H54 (cell line): ENCODE results near the gene PALD1.

ENCODE experiments used
- DNase-seq: peaks from one replicate; pipeline ENCODE4 v3.0.0; 2011; ENCODE audit warnings: low spot score, mixed read lengths; ENCODE audit not compliant: insufficient read length
- FAIRE-seq: peaks from 3 replicates; lab custom pipeline; 2011; peaks lifted over from hg19 to GRCh38; lab: Jason Lieb, UNC
- POLR2A ChIP-seq: IDR thresholded peaks from 2 replicates; pipeline ENCODE4 v1.6.1; 2011; ENCODE audit warnings: low read depth, mild to moderate bottlenecking, low read length

The PALD1 gene

DNA sequence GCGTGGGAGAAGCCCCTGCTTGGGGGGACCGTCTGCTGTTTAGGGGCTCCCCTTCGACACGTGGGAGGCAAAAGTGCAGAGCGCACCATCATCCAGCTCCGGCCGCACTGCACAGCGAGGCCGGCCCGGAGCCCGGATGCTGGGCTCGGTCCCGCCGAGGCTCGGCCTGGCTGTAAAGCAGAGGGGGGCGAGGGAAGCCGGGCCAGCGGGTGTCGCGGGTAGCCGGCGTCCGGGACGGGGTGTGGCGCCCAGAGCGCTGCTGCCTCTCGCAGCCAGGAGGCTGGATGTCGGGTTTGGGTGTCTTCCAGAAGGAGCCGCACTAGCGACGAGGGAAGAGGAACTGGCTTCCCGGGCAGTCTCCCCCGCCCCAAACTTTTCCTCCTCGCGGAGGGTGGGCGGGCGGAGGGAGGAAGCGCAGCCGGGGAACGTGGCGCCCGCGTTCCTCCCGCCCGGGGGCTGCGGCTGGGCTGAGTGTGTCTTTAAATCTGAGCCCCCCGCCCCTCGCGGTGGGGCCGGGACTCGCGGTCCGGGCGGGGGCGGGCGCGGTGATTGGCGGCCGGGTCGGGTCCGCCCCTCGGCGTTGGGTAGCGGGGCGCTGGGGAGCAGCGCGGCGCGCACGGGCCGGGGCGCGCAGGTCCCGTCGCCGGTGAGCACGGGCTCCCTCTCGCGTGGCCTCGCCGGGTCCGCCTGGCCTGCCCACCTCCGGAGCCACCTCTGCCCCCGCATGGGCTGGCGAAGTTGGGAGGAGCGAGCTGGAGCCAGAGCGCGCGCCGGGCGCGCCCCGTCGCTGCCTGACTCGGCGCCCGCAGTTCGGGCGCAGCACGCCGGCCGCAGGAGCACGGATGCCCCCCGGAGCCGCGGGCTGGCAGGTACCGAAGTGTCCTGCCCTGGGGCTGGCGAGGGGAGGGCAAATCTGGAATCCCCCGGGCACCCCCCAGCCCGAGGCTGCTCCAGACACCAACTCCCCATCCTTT lies at the start of gene PALD1:
Gene PALD1, plus strand, starts transcription at position 577 of the 974 bp plus-strand sequence. CDS start 47,185 bp downstream, outside the sequence.
- no peak for FAIRE-seq

DNA sequence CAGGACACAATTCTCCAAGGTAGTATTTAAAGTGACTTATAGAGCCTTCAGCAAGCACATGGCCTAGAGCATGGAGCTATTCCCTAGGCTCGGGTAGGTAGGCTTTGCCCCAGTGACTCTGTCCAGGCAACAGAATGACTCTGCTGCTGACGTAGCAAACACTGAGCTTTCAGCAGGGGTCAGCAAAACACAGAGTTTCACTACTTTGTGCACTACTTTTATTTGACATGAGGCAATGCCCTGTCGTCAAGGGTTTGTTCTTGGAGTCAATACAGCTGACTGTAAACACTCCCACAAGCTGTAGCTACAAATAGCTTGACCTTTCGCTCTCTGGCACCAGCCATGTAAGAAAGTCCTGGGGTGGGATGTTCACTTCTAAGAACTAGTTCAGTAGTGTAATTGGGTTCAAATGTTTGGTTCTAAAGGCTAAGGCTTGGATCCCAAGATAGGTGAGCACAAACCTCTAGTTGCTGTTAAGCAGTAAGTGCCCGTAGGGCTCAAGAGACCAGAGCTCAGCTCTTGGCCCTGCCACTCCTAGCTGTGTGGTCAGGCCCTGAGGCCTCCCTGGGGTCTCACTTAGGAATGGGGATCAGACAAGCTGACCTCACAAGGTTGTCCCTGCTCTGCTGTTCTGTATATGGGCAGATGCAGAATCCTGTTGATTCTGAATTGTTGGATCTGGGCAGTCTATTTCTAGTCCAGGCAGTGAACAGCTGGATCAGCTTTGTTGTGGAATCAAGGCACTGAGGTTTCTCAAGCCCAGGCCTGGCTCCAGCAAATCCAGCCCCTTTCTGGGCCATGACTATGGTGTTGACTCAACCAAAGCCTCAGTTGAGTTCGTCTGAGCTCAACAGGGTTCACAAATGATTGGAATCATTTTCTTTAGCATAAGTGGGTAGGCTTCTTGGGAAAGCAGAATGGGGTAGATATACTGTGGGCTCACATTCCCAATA lies 47.8 kb upstream of the PALD1 start:
- FAIRE-seq (no peak), DNase-seq (no peak)
- no peak for TF ChIP-seq POLR2A

More for the DNA sequence above, at the start of gene PALD1:
- no peak for TF ChIP-seq POLR2A
- no peak for DNase-seq

- no peak for TF ChIP-seq POLR2A
- no peak for FAIRE-seq
- DNase-seq: no peak
These were observed 46.5 kb upstream of the PALD1 start for GRCh38 chr10:70432101-70432500.

GRCh38 chr10:70432561-70433263 lies 45.9 kb upstream of the PALD1 start:
- FAIRE-seq: no peak
- no peak for DNase-seq
- no peak for TF ChIP-seq POLR2A

- DNase-seq: no peak
- no peak for TF ChIP-seq POLR2A
- no peak for FAIRE-seq
These were observed 44.8 kb upstream of the PALD1 start for GRCh38 chr10:70433581-70434280.

DNA sequence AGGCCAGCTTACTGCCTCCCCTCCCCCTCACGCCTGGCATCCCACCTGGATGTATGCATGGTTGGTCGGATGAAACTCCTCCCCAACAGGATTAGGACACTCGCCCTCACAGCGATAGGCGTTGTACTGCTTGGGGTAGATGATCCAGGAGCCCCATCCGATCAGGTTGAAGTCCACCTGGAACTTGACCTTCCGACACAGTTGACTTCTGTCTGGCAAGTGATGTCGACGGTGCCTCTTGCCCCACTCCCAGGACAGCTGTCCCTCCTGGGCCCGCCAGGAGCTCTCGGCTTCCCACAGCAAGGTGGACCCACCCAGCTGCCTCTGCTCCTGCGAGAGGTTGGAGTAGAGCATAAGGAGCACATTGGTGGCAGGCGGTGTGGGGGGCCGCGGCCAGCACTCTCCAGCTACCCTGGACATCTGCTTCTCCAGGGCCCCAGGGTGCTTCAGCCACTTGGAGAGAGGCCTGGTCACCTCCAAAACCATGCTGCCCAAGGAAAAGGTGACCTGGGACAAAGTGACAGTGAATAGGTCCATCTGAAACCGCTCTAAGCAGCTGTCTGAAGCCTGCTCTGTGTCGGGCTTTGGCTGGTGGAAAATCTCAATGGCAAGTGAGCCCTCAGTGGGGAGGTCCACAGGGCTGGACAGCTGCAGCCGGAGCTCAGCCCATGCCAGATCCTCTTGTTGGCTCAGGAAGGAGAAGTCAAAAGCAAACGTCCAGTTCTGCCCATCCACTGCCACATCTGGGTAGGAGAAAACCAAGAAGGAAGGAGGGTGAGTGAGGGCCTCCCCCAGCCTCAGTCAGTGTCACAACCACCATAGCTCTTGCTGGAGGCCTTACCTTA lies 43.1 kb upstream of the PALD1 start:
- FAIRE-seq (no peak), DNase-seq (no peak)
- TF ChIP-seq POLR2A: no peak

DNA sequence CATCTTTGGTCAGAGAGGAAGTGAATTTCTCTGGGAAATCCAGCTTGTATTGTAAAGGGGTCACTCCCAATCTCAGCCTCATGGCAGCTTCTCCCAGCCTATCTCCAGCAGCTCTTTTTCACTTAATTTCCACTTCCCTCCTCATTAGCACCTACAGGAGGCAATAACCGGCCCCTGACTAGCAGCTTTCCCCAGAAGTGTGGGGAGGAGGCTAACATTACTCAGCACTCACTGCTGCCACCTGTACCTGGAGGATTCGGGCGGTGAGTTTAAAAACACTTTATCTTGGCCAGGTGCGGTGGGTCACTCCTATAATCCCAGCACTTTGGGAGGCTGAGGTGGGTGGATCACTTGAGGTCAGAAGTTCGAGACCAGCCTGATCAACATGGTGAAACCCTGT lies 40.8 kb upstream of the PALD1 start:
- no peak for FAIRE-seq
- DNase-seq: no peak
- no peak for TF ChIP-seq POLR2A

DNA sequence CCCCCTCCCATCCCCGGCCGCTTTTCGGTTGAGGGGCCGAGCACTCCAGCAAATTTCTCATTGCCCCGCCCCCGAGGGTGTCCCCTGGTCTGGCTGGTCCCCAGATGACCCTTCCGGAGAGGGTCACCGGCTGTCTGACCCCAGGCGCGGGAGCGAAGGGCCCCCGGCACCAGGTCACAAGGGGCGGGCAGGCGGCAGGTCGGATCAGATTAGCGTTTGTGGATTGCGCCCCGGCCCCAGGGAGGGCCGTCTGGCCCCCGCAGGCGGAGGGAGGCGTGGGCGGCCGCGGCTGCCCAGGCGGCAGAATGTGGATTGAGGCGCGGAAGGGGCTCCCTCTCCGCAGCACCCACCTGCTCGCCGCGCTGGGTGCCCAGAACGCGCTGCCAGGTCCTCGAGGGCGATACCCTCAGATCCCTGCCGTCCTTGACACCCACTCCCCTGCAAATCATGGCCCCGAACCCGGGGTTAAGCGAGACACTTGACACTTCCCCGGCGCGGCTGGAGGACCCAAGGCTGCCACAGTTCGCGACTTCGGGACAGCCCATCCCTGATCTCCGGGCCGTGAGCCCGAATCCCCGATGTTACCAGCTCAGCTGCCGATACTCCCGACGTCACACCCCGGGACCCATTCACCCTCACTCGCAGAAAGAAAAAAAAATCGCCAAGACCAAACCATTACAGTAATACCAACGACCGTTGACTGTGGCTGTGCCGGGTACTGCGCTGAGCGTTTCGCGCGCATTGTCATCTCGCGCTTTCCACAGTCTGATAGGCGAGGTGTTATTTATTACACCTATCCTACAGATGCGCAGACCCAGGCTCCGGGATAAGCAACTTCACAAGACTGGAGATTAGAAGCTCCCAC lies 38.0 kb upstream of the PALD1 start:
- no peak for TF ChIP-seq POLR2A
- FAIRE-seq (no peak), DNase-seq (no peak)

DNA sequence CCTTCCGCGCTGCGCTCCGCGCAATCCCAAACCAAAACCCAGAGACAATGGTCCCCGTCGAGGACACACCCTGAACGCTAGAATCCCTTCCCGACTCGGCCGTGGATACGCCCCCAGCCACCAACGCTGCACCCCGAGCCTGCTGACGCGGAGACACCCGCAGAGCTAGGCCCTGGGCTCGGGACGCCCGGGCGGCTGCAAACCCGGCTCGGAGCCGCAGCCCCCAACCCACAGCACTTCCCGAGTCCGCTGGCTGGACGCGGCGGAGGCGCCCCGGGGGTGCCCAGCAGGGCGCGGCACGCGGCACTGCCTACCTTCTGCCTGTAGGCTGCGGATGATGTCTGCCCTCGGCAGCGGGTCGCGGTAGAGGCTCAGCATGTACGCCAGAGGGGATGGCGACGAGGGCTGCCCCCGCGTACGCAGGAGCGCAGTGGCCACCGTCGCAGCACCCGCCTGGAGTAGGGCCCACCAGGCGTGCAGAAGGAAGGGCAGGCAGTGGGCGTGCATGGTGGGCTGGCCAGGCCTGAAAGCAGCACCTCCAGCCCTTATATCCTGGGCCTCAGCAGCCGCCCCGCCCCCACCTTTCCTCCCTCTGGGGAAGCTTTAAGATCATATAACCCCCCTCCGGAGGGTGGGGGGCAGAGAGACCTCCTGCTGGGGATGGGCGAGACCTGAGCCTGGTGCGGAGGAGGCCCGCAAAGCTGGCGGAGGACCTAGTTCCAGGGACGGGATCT lies 37.2 kb upstream of the PALD1 start, which contains the start of gene NODAL:
Gene NODAL, minus strand, starts transcription at position 521 of the 734 bp plus-strand sequence. Its CDS starts 14 bp downstream, at position 507.
- no peak for DNase-seq
- TF ChIP-seq POLR2A: no peak

GRCh38 chr10:70441895-70442309 lies 36.7 kb upstream of the PALD1 start:
- DNase-seq (no peak), FAIRE-seq (no peak)
- no peak for TF ChIP-seq POLR2A

More for the DNA sequence above, 37.2 kb upstream of the PALD1 start, which contains the start of gene NODAL:
- FAIRE-seq: no peak
